HG02970 (cell line): Measurements from ENCODE around the gene MAGI2.

Experiments used
- ATAC-seq: cut with Tn5 transposase; IDR thresholded peaks from one replicate; pipeline ENCODE4 v1.9.1; 2021; ENCODE audit warnings: mild to moderate bottlenecking, moderate library complexity, moderate number of reproducible peaks; ENCODE audit not compliant: unreplicated experiment, low FRiP score

MAGI2 gene

GRCh38 chr7:78476851-78477405 lies 976.5 kb downstream of the MAGI2 start:
- ATAC-seq, result no peak

- no peak for ATAC-seq
These were observed 979.7 kb downstream of the MAGI2 start for GRCh38 chr7:78473571-78474301.

GRCh38 chr7:78473021-78473420 lies 980.4 kb downstream of the MAGI2 start:
- no peak for ATAC-seq

- ATAC-seq, result no peak
These were observed 980.9 kb downstream of the MAGI2 start for GRCh38 chr7:78472519-78472918.

- ATAC-seq, result no peak
These were observed 987.6 kb downstream of the MAGI2 start for GRCh38 chr7:78465894-78466293.

GRCh38 chr7:78463039-78463438 lies 990.4 kb downstream of the MAGI2 start:
- ATAC-seq, result no peak

- no peak for ATAC-seq
These were observed 1002.8 kb downstream of the MAGI2 start for GRCh38 chr7:78450706-78451105.

- ATAC-seq, result no peak
These were observed 1004.6 kb downstream of the MAGI2 start for GRCh38 chr7:78448911-78449310.

GRCh38 chr7:78444267-78444666 lies 1009.2 kb downstream of the MAGI2 start:
- no peak for ATAC-seq

GRCh38 chr7:78443811-78444210 lies 1009.7 kb downstream of the MAGI2 start:
- no peak for ATAC-seq

GRCh38 chr7:78441737-78442136 lies 1011.7 kb downstream of the MAGI2 start:
- ATAC-seq, result no peak

- ATAC-seq, result no peak
These were observed 1015.0 kb downstream of the MAGI2 start for GRCh38 chr7:78438433-78438832.

GRCh38 chr7:78437118-78437517 lies 1016.3 kb downstream of the MAGI2 start:
- ATAC-seq, result no peak

GRCh38 chr7:78435355-78435754 lies 1018.1 kb downstream of the MAGI2 start:
- ATAC-seq, result no peak

GRCh38 chr7:78434281-78434680 lies 1019.2 kb downstream of the MAGI2 start:
- no peak for ATAC-seq

- ATAC-seq, result no peak
These were observed 1020.0 kb downstream of the MAGI2 start for GRCh38 chr7:78433421-78433820.

GRCh38 chr7:78429878-78430277 lies 1023.6 kb downstream of the MAGI2 start:
- no peak for ATAC-seq

GRCh38 chr7:78427209-78427608 lies 1026.3 kb downstream of the MAGI2 start:
- no peak for ATAC-seq

- ATAC-seq, result no peak
These were observed 1033.5 kb downstream of the MAGI2 start for GRCh38 chr7:78420001-78420400.

GRCh38 chr7:78417180-78417853 lies 1036.2 kb downstream of the MAGI2 start:
- ATAC-seq, result no peak

- no peak for ATAC-seq
These were observed 1039.9 kb downstream of the MAGI2 start for GRCh38 chr7:78413568-78413967.
